Adrenal gland (tissue), 5 donors: ENCODE measurements around the gene P3H3.

ENCODE experiments used
- POLR2A ChIP-seq, 2 donors: fragments of 450-650 bp; IDR thresholded peaks; one replicate each; pipeline ENCODE4 v1.6.1; 2017; ENCODE audit warnings: antibody characterized with exemption in 2 of 2, mild to moderate bottlenecking in 2 of 2, moderate library complexity in 1 of 2
- TF ChIP-seq, protein P1 (sequence below), 6 experiments: fragments of 450-650 bp in 4 of 6; fragments of 200-600 bp in 2 of 6; sonication (generic) in 1 of 6; IDR thresholded peaks; 1 replicate in 5 of 6; 2 replicates in 1 of 6; pipeline versions ENCODE4 v1.5.1 to v1.8.0; 2016 to 2021; ENCODE audit warnings: antibody characterized with exemption in 6 of 6, mild to moderate bottlenecking in 2 of 6, moderate library complexity in 1 of 6
- donor health status: DM: no; HTN: no; CAD: no.

DNA sequence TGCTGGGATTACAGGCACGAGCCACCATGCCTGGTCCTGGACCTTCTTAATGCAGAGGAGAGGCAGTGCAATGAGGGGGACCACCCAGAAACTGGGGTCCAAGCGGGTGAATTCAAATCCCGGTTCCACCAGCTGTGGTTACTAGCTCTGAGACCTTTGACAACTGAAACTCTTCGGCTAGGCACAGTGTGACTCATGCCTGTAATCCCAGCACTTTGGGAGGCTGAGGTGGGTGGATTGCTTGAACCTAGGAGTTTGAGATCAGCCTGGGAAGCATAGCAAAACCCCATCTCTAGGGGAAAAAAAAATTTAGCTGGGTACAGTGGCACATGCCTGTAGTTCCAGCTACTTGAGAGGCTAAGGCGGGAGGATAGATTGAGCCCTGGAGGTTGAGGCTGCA, 43.9 kb upstream of the P3H3 start:
- TF ChIP-seq, protein P1, sequence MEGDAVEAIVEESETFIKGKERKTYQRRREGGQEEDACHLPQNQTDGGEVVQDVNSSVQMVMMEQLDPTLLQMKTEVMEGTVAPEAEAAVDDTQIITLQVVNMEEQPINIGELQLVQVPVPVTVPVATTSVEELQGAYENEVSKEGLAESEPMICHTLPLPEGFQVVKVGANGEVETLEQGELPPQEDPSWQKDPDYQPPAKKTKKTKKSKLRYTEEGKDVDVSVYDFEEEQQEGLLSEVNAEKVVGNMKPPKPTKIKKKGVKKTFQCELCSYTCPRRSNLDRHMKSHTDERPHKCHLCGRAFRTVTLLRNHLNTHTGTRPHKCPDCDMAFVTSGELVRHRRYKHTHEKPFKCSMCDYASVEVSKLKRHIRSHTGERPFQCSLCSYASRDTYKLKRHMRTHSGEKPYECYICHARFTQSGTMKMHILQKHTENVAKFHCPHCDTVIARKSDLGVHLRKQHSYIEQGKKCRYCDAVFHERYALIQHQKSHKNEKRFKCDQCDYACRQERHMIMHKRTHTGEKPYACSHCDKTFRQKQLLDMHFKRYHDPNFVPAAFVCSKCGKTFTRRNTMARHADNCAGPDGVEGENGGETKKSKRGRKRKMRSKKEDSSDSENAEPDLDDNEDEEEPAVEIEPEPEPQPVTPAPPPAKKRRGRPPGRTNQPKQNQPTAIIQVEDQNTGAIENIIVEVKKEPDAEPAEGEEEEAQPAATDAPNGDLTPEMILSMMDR (IDR thresholded peaks at IDR 0.05) = no peak
- TF ChIP-seq POLR2A (IDR thresholded peaks at IDR 0.05) = no peak
